B cell (primary cell): Measurements from ENCODE around the gene RXYLT1. TPM values are rescaled to one million over a fixed set of nuclear protein-coding genes. Genes with fewer than 3 reads are reported as not detected.

Experiments used
- ATAC-seq: fragments of 200-7000 bp; cut with Tn5 transposase; one replicate; pipeline ENCODE4 v1.10.0; 2021; ENCODE audit warnings: low read depth, mild to moderate bottlenecking, moderate number of reproducible peaks, moderate library complexity
- CTCF ChIA-PET: fragments of 350-600 bp; sonication (Branson Sonifier 250); formaldehyde crosslinking; loops from one replicate; lab custom pipeline; 2021; ENCODE audit warnings: antibody characterized with exemption, inconsistent platforms; lab: Charles Lee
- POLR2A ChIA-PET: fragments of 350-600 bp; sonication (Branson Sonifier 250); formaldehyde crosslinking; loops from one replicate; lab custom pipeline; 2021; ENCODE audit warnings: antibody characterized with exemption; lab: Charles Lee
- DNase-seq: peaks from one replicate; pipeline ENCODE4 v3.0.0; 2013
- H2AFZ ChIP-seq: 2 replicates; pipeline ENCODE4 v1.6.1; 2012; ENCODE audit warnings: mild to moderate bottlenecking, low read depth, low read length; ENCODE audit not compliant: insufficient read depth, poor library complexity, severe bottlenecking
- H3K27ac ChIP-seq, 2 donors: 1 replicate in 1 of 2; 2 replicates in 1 of 2; pipeline ENCODE4 v1.5.1; 2012 to 2013; ENCODE audit warnings: low read length in 2 of 2, mild to moderate bottlenecking in 2 of 2, moderate library complexity in 1 of 2
- H3K27me3 ChIP-seq, 4 experiments: fragments of 200-600 bp in 1 of 4; sonication (generic) in 1 of 4; replicated peaks in 1 of 4; 1 replicate in 2 of 4; 2 replicates in 2 of 4; pipeline versions ENCODE4 v1.6.1 to v1.7.0; 2013 to 2016; ENCODE audit warnings: low read length in 3 of 4, mild to moderate bottlenecking in 2 of 4, mixed read lengths in 1 of 4, moderate library complexity in 1 of 4; ENCODE audit not compliant: insufficient read depth in 4 of 4, control insufficient read depth in 3 of 4; ENCODE audit errors: control extremely low read depth in 1 of 4
- H3K36me3 ChIP-seq, 2 experiments: replicated peaks in 1 of 2; 1 replicate in 1 of 2; 2 replicates in 1 of 2; pipeline versions ENCODE4 v1.6.1 to v1.7.1; 2013; ENCODE audit warnings: low read length in 1 of 2; ENCODE audit not compliant: insufficient read depth in 2 of 2, control insufficient read depth in 1 of 2; ENCODE audit errors: control extremely low read depth in 1 of 2, extremely low read depth in 1 of 2
- H3K4me1 ChIP-seq, 2 donors: fragments of 200-600 bp in 1 of 2; sonication (generic) in 1 of 2; 1 replicate in 1 of 2; 2 replicates in 1 of 2; pipeline versions ENCODE4 v1.5.1 to v1.6.1; 2013 to 2017; ENCODE audit warnings: low read length in 2 of 2; ENCODE audit not compliant: control insufficient read depth in 2 of 2, insufficient read depth in 2 of 2
- H3K4me2 ChIP-seq: replicated peaks from 2 replicates; pipeline ENCODE3; 2012; ENCODE audit warnings: mild to moderate bottlenecking, low read depth, low read length; ENCODE audit not compliant: poor library complexity, severe bottlenecking
- H3K4me3 ChIP-seq, 5 experiments: fragments of 200-600 bp in 1 of 5; sonication (generic) in 1 of 5; 1 replicate in 3 of 5; 2 replicates in 2 of 5; pipeline versions ENCODE4 v1.5.1 to v1.7.0; 2011 to 2016; ENCODE audit warnings: low read length in 4 of 5, mild to moderate bottlenecking in 4 of 5, low read depth in 2 of 5, control low read depth in 1 of 5, moderate library complexity in 1 of 5; ENCODE audit not compliant: insufficient read depth in 1 of 5; ENCODE audit errors: control extremely low read depth in 1 of 5, extremely low read depth in 1 of 5
- H3K79me2 ChIP-seq: fragments of 200-600 bp; sonication (generic); one replicate; pipeline ENCODE4 v1.6.0; 2016; ENCODE audit warnings: low read length; ENCODE audit not compliant: control insufficient read depth, insufficient read depth
- H3K9ac ChIP-seq: fragments of 200-600 bp; sonication (generic); 2 replicates; pipeline ENCODE4 v1.6.1; 2017; ENCODE audit warnings: mild to moderate bottlenecking, low read length, moderate library complexity
- H3K9me3 ChIP-seq, 3 donors: one replicate each; pipeline versions ENCODE4 v1.6.1 to v1.7.1; 2013; ENCODE audit warnings: low read length in 2 of 3; ENCODE audit not compliant: control insufficient read depth in 2 of 3, insufficient read depth in 1 of 3; ENCODE audit errors: control extremely low read depth in 1 of 3
- H4K20me1 ChIP-seq: 2 replicates; pipeline ENCODE4 v1.6.0; 2012; ENCODE audit warnings: mild to moderate bottlenecking, low read length; ENCODE audit not compliant: insufficient read depth, control insufficient read depth, poor library complexity, severe bottlenecking
- H3K27ac Mint-ChIP-seq: one replicate; pipeline ENCODE4 v1.8.0; 2021; ENCODE audit warnings: mixed read lengths
- H3K27me3 Mint-ChIP-seq: one replicate; pipeline ENCODE4 v1.8.0; 2021; ENCODE audit warnings: mixed read lengths
- H3K4me1 Mint-ChIP-seq: one replicate; pipeline ENCODE4 v1.8.0; 2021; ENCODE audit warnings: mixed read lengths
- H3K4me3 Mint-ChIP-seq: one replicate; pipeline ENCODE4 v1.8.0; 2021; ENCODE audit warnings: mixed read lengths
- H3K9me3 Mint-ChIP-seq: one replicate; pipeline ENCODE4 v1.8.0; 2022; ENCODE audit warnings: mixed read lengths; ENCODE audit not compliant: insufficient read depth
- EZH2 ChIP-seq: IDR thresholded peaks from 2 replicates; pipeline ENCODE4 v1.6.1; 2012; ENCODE audit warnings: borderline replicate concordance, low read depth, mild to moderate bottlenecking, moderate library complexity, low read length; ENCODE audit not compliant: insufficient read depth, poor library complexity, severe bottlenecking
- WGBS: methylation state at CpG from one replicate; pipeline ENCODE4 v1.1.5; 2013; ENCODE audit warnings: missing lambda C conversion rate; ENCODE audit not compliant: insufficient coverage; 5-methylcytosine and 5-hydroxymethylcytosine counted together
- intact Hi-C: fragments of 100-400 bp; cut with micrococcal nuclease; formaldehyde crosslinking; loops from one replicate; pipeline ENCODE4 v1.10.0; 2022
- polyA plus RNA-seq: library from polyadenylated mRNA; depleted of rRNA; stranded (reverse); fragments of >200 nt; gene quantifications from 2 replicates; pipeline ENCODE4 v1.2.3, GENCODE V29; 2012
- total RNA-seq, 2 donors: library from RNA; stranded (reverse); fragments of 120-200 nt in 1 of 2; gene quantifications; 1 replicate in 1 of 2; 2 replicates in 1 of 2; pipeline versions ENCODE4 v1.2.3 to v1.2.4, GENCODE V29; 2013 to 2022
- TF ChIP-seq, protein P1 (sequence below): fragments of 200-600 bp; IDR thresholded peaks from one replicate; pipeline ENCODE4 v1.8.0; 2022; ENCODE audit warnings: antibody characterized with exemption, mild to moderate bottlenecking

The RXYLT1 gene
- total and polyA plus RNA-seq, 2 donors (not counting 1 experiment from before 2014, with no cell fraction given): 9.4 to 16.5 TPM

DNA sequence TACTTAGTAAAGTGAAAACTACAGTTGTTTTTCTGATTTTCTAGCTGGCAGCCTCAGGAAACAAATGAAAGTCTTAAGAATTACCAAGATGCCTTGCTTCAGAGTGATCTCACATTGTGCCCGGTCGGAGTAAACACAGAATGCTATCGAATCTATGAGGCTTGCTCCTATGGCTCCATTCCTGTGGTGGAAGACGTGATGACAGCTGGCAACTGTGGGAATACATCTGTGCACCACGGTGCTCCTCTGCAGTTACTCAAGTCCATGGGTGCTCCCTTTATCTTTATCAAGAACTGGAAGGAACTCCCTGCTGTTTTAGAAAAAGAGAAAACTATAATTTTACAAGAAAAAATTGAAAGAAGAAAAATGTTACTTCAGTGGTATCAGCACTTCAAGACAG lies 28.9 kb downstream of the RXYLT1 start:
- no peak overlapping the region for H3K4me2 ChIP-seq
- WGBS: 100% methylated on average over 4 of the region's 5 CpGs
- no peaks in the 10 kb centered on the region for H3K79me2 ChIP-seq
- no peaks in the 10 kb centered on the region for H3K9me3 ChIP-seq
- H3K9ac ChIP-seq: no peak overlapping the region
- no peaks in the 10 kb centered on the region for H3K4me1 ChIP-seq
- H3K27ac Mint-ChIP-seq: no peak overlapping the region
- peaks cover 0 to 26% of the 10 kb centered on the region in 2 experiments for H3K36me3 ChIP-seq
- H3K27me3 Mint-ChIP-seq: no peaks in the 10 kb centered on the region
- H4K20me1 ChIP-seq: no peaks in the 10 kb centered on the region
- DNase-seq (no peak), ATAC-seq (no peak)
- no peak overlapping the region for H2AFZ ChIP-seq
- no peak overlapping the region for H3K4me3 Mint-ChIP-seq
- no peaks in the 10 kb centered on the region for H3K27me3 ChIP-seq
- TF ChIP-seq EZH2: no peak
- TF ChIP-seq, protein P1, sequence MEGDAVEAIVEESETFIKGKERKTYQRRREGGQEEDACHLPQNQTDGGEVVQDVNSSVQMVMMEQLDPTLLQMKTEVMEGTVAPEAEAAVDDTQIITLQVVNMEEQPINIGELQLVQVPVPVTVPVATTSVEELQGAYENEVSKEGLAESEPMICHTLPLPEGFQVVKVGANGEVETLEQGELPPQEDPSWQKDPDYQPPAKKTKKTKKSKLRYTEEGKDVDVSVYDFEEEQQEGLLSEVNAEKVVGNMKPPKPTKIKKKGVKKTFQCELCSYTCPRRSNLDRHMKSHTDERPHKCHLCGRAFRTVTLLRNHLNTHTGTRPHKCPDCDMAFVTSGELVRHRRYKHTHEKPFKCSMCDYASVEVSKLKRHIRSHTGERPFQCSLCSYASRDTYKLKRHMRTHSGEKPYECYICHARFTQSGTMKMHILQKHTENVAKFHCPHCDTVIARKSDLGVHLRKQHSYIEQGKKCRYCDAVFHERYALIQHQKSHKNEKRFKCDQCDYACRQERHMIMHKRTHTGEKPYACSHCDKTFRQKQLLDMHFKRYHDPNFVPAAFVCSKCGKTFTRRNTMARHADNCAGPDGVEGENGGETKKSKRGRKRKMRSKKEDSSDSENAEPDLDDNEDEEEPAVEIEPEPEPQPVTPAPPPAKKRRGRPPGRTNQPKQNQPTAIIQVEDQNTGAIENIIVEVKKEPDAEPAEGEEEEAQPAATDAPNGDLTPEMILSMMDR: no peak
- peaks cover 8% of the 10 kb centered on the region for H3K4me1 Mint-ChIP-seq
- no peaks in the 10 kb centered on the region for H3K9me3 Mint-ChIP-seq
- intact Hi-C loops: no loop called here
- CTCF ChIA-PET: no interaction called here
- POLR2A ChIA-PET: no interaction called here
- H3K27ac ChIP-seq: no peak overlapping the region
- no peak overlapping the region for H3K4me3 ChIP-seq

DNA sequence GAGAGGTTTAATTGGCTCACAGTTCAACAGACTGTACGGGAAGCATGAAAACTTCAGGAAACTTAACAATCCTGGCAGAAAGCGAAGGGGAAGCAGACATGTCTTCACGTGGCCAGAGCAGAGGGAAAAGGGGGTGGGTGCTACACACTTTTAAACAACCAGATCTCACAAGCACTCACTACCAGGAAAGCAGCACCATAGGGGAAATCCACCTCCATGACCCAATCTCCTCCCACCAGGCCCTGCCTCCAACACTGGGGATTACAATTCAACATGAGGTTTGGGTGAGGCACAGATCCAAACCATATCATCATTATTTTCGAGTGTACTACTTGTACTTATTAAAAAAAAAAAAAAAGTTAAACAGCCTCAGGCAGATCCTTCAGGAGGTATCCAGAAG lies 29.9 kb downstream of the RXYLT1 start:
- no peak overlapping the region for H3K27ac ChIP-seq
- DNase-seq: no peak
- peaks cover 10% of the 10 kb centered on the region for H3K4me1 Mint-ChIP-seq
- no peak overlapping the region for H3K27ac Mint-ChIP-seq
- ChIA-PET CTCF (interaction anchor here (0.7 kb wide), 1 partner anchor 406 kb away, joined by 3 read pairs; no protein-coding TSS in a partner anchor), POLR2A (no interaction called here)
- H3K27me3 Mint-ChIP-seq: no peaks in the 10 kb centered on the region
- peaks cover 0 to 1% of the 10 kb centered on the region in 2 donors for H3K4me1 ChIP-seq
- no peaks in the 10 kb centered on the region for H4K20me1 ChIP-seq
- H3K79me2 ChIP-seq: no peaks in the 10 kb centered on the region
- TF ChIP-seq, protein P1: no peak
- TF ChIP-seq EZH2: no peak
- intact Hi-C loops: no loop called here
- no peak for ATAC-seq
- peaks cover 0 to 23% of the 10 kb centered on the region in 2 experiments for H3K36me3 ChIP-seq
- no peaks in the 10 kb centered on the region for H3K9me3 Mint-ChIP-seq
- no peak overlapping the region for H3K4me2 ChIP-seq
- H3K4me3 ChIP-seq: no peak overlapping the region
- no peak overlapping the region for H3K4me3 Mint-ChIP-seq
- no peak overlapping the region for H3K9ac ChIP-seq
- WGBS: no CpG with 5 or more reads among the region's 4 CpGs
- H3K9me3 ChIP-seq: no peaks in the 10 kb centered on the region
- no peak overlapping the region for H2AFZ ChIP-seq
- no peaks in the 10 kb centered on the region for H3K27me3 ChIP-seq
